GM23338 (cell line): ENCODE results near the gene UBASH3B. TPM values are rescaled to one million over a fixed set of nuclear protein-coding genes. Genes with fewer than 3 reads are reported as not detected.
"Not testable (repeated sequence)": the region's sequence is repeated elsewhere in the genome, so short reads cannot be mapped to it uniquely, and the experiment has no call there.

Source experiments
- ATAC-seq: fragments of 200-7000 bp; cut with Tn5 transposase; 3 replicates; pipeline ENCODE4 v1.9.1; 2020
- DNase-seq: peaks from one replicate; pipeline ENCODE4 v3.0.0-alpha.2; 2015; ENCODE audit warnings: low spot score
- H2AFZ ChIP-seq: fragments of 200-600 bp; sonication (generic); 2 replicates; pipeline ENCODE4 v1.8.0; 2016; ENCODE audit warnings: antibody characterized with exemption, mild to moderate bottlenecking, moderate library complexity
- H3F3A ChIP-seq: fragments of 200-600 bp; sonication (generic); replicated peaks from 2 replicates; pipeline ENCODE4 v1.8.0; 2017; ENCODE audit warnings: antibody characterized with exemption, mixed run types, low read depth
- H3K27ac ChIP-seq: fragments of 200-600 bp; sonication (generic); 2 replicates; pipeline ENCODE4 v1.6.1; 2016; ENCODE audit warnings: low read depth
- H3K27me3 ChIP-seq: fragments of 200-600 bp; sonication (generic); 2 replicates; pipeline ENCODE4 v1.8.0; 2016; ENCODE audit warnings: mild to moderate bottlenecking, mixed run types, moderate library complexity; ENCODE audit not compliant: insufficient read depth
- H3K36me3 ChIP-seq: fragments of 200-600 bp; sonication (generic); 2 replicates; pipeline ENCODE4 v1.8.0; 2016; ENCODE audit warnings: mild to moderate bottlenecking; ENCODE audit not compliant: insufficient read depth
- H3K4me1 ChIP-seq: fragments of 200-600 bp; sonication (generic); 2 replicates; pipeline ENCODE4 v1.8.0; 2016; ENCODE audit warnings: mild to moderate bottlenecking, moderate library complexity; ENCODE audit not compliant: insufficient read depth
- H3K4me2 ChIP-seq: fragments of 200-600 bp; sonication (generic); 2 replicates; pipeline ENCODE4 v1.7.1; 2017; ENCODE audit warnings: mixed run types
- H3K4me3 ChIP-seq: fragments of 200-600 bp; sonication (generic); 2 replicates; pipeline ENCODE4 v1.6.1; 2016; ENCODE audit warnings: mixed run types
- H3K79me2 ChIP-seq: fragments of 200-600 bp; sonication (generic); replicated peaks from 2 replicates; pipeline ENCODE4 v1.8.0; 2017; ENCODE audit warnings: mild to moderate bottlenecking; ENCODE audit not compliant: insufficient read depth
- H3K9me2 ChIP-seq: fragments of 200-600 bp; sonication (generic); 2 replicates; pipeline ENCODE4 v1.8.0; 2017; ENCODE audit not compliant: insufficient read depth
- H4K20me1 ChIP-seq: fragments of 200-600 bp; sonication (generic); replicated peaks from 2 replicates; pipeline ENCODE4 v1.8.0; 2017; ENCODE audit warnings: mild to moderate bottlenecking; ENCODE audit not compliant: insufficient read depth
- H3K27ac Mint-ChIP-seq: 2 replicates; pipeline ENCODE4 v1.8.0; 2020; ENCODE audit warnings: inconsistent platforms, mild to moderate bottlenecking, moderate library complexity, mixed read lengths
- H3K27me3 Mint-ChIP-seq: 3 replicates; pipeline ENCODE4 v1.8.0; 2022; ENCODE audit warnings: low read depth, mild to moderate bottlenecking, moderate library complexity, mixed read lengths, inconsistent platforms; ENCODE audit not compliant: insufficient read depth, poor library complexity
- H3K36me3 Mint-ChIP-seq: 3 replicates; pipeline ENCODE4 v1.8.0; 2021; ENCODE audit warnings: low read depth, mild to moderate bottlenecking, inconsistent platforms, moderate library complexity, mixed read lengths
- H3K4me1 Mint-ChIP-seq: 3 replicates; pipeline ENCODE4 v1.8.0; 2020; ENCODE audit warnings: mild to moderate bottlenecking, inconsistent platforms, mixed read lengths
- H3K4me3 Mint-ChIP-seq: 3 replicates; pipeline ENCODE4 v1.8.0; 2021; ENCODE audit warnings: moderate library complexity, mild to moderate bottlenecking, inconsistent platforms, mixed read lengths
- H3K9me3 Mint-ChIP-seq: 3 replicates; pipeline ENCODE4 v1.8.0; 2020; ENCODE audit warnings: moderate library complexity, mild to moderate bottlenecking, inconsistent platforms, mixed read lengths
- CTCF ChIP-seq, 2 experiments: fragments of 200-600 bp in 1 of 2; sonication (generic) in 1 of 2; conservative IDR thresholded peaks; 2 replicates each; pipeline versions ENCODE4 v1.5.1 to v1.6.1; 2016 to 2017; ENCODE audit warnings: antibody characterized with exemption in 2 of 2, low read depth in 2 of 2, mild to moderate bottlenecking in 2 of 2, moderate library complexity in 1 of 2
- polyA plus RNA-seq: library from polyadenylated mRNA; unstranded; fragments of >200 nt; fragmentation: Nextera tagmentation; extraction: Ambion mirVana; gene quantifications from 2 replicates; pipeline ENCODE4 v1.2.1, GENCODE V29; 2016
- small RNA-seq: library from RNA; depleted of rRNA; stranded (forward); fragments of <200 nt; gene quantifications from one replicate; pipeline ENCODE3, GENCODE V24; 2014; ENCODE audit warnings: low replicate concordance
- total RNA-seq: library from RNA; depleted of rRNA; stranded (reverse); fragments of >200 nt; shearing (Covaris generic); gene quantifications from 2 replicates; pipeline ENCODE4 v1.2.3, GENCODE V29; 2014; rRNA removed
- TF ChIP-seq, protein P1 (sequence below): IDR thresholded peaks from one replicate; pipeline ENCODE4 v1.6.1; 2018; ENCODE audit warnings: antibody characterized with exemption; ENCODE audit not compliant: unreplicated experiment

The UBASH3B gene
- total and polyA plus RNA-seq, 2 experiments from 2014 or later: 2.1 to 12.0 TPM

DNA sequence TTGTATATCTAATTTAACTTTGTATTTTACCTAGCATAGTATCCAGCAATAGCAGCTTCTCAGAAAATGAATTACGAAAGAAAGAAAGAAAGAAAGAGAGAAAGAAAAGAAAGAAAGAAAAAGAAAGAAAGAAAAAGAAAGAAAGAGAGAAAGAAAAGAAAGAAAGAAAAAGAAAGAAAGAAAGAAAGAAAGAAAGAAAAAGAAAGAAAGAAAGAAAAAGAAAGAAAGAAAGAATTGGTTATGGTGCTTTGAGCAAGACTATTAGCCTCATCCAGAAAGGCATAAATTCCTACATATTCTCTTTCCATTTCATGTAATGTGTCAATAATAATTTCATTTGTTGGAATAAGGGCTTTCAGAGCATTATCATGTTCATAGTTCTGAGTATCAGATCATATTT is 207.6 kb downstream of the UBASH3B start:
- H3F3A ChIP-seq, H3K9me2 ChIP-seq, DNase-seq, H3K4me3 ChIP-seq, H3K4me1 ChIP-seq, H3K4me2 ChIP-seq, ATAC-seq, H4K20me1 ChIP-seq, H3K4me3 Mint-ChIP-seq, H3K36me3 ChIP-seq, H3K27me3 Mint-ChIP-seq, H2AFZ ChIP-seq, H3K79me2 ChIP-seq, H3K9me3 Mint-ChIP-seq, H3K27ac ChIP-seq, H3K27me3 ChIP-seq, H3K36me3 Mint-ChIP-seq, H3K4me1 Mint-ChIP-seq, H3K27ac Mint-ChIP-seq: not testable (repeated sequence)

- Histone ChIP-seq H3K27me3 (no peaks in the 10 kb centered on the region), H3K4me1 (no peaks in the 10 kb centered on the region), H3K4me3 (no peak overlapping the region), H3F3A (no peaks in the 10 kb centered on the region), H3K27ac (no peak overlapping the region), H3K4me2 (no peak overlapping the region), H3K36me3 (no peaks in the 10 kb centered on the region), H3K9me2 (no peaks in the 10 kb centered on the region), H2AFZ (no peak overlapping the region), H3K79me2 (no peaks in the 10 kb centered on the region), H4K20me1 (no peaks in the 10 kb centered on the region)
- Mint-ChIP-seq H3K9me3 (no peaks in the 10 kb centered on the region), H3K4me3 (no peak overlapping the region), H3K36me3 (no peaks in the 10 kb centered on the region), H3K27ac (no peak overlapping the region), H3K4me1 (no peaks in the 10 kb centered on the region), H3K27me3 (peaks cover 2% of the 10 kb centered on the region)
- ATAC-seq (no peak), DNase-seq (peak; percentile 57)
- TF ChIP-seq, protein P1, sequence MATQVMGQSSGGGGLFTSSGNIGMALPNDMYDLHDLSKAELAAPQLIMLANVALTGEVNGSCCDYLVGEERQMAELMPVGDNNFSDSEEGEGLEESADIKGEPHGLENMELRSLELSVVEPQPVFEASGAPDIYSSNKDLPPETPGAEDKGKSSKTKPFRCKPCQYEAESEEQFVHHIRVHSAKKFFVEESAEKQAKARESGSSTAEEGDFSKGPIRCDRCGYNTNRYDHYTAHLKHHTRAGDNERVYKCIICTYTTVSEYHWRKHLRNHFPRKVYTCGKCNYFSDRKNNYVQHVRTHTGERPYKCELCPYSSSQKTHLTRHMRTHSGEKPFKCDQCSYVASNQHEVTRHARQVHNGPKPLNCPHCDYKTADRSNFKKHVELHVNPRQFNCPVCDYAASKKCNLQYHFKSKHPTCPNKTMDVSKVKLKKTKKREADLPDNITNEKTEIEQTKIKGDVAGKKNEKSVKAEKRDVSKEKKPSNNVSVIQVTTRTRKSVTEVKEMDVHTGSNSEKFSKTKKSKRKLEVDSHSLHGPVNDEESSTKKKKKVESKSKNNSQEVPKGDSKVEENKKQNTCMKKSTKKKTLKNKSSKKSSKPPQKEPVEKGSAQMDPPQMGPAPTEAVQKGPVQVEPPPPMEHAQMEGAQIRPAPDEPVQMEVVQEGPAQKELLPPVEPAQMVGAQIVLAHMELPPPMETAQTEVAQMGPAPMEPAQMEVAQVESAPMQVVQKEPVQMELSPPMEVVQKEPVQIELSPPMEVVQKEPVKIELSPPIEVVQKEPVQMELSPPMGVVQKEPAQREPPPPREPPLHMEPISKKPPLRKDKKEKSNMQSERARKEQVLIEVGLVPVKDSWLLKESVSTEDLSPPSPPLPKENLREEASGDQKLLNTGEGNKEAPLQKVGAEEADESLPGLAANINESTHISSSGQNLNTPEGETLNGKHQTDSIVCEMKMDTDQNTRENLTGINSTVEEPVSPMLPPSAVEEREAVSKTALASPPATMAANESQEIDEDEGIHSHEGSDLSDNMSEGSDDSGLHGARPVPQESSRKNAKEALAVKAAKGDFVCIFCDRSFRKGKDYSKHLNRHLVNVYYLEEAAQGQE: no peak
- peak; percentile 81 to 99 for TF ChIP-seq CTCF (conservative IDR thresholded peaks at IDR 0.05; ENCODE audit: low read depth in 2 of 2)
Observed at GRCh38 chr11:122863704-122864326, 208.3 kb downstream of the UBASH3B start.

Small RNA genes within 50 kb of the gene (small RNA-seq; reads per million reads assigned to genes)
- not detected for gene RF01210

Other genes with a start within 250 kb of the UBASH3B start
- gene CRTAM, start 182.8 kb downstream of the UBASH3B start, total RNA-seq: 0.08 TPM in 1 of 2 replicates, not detected in the other
- gene CRTAM, start 182.8 kb downstream of the UBASH3B start, polyA plus RNA-seq: not detected in 2 replicates
- gene JHY, start 227.0 kb downstream of the UBASH3B start, total RNA-seq: 0.58 and 0.94 TPM in 2 replicates
- gene JHY, start 227.0 kb downstream of the UBASH3B start, polyA plus RNA-seq: 0.63 and 0.97 TPM in 2 replicates